GM12878 (cell line): ENCODE data around the gene MITF. TPM values are rescaled to one million over a fixed set of nuclear protein-coding genes. Genes with fewer than 3 reads are reported as not detected.

Experiments
- ATAC-seq: fragments of 200-7000 bp; cut with Tn5 transposase; 3 replicates; pipeline ENCODE4 v1.9.1; 2020; ENCODE audit warnings: mild to moderate bottlenecking, moderate library complexity
- BruUV-seq: library from RNA; stranded (reverse); fragments of 400-500 nt; replicated peaks from 2 replicates; lab custom pipeline; 2021; lab: Mats Ljungman, UMichigan
- CTCF ChIA-PET: fragments of 300-600 bp; sonication (Branson Sonifier 250); formaldehyde crosslinking; extraction: SDS; loops from one replicate; lab custom pipeline; 2021; ENCODE audit warnings: inconsistent platforms; lab: Yijun Ruan, JAX
- POLR2A ChIA-PET: fragments of 350-600 bp; formaldehyde crosslinking; extraction: SDS; loops from one replicate; lab custom pipeline; 2021; ENCODE audit warnings: inconsistent platforms; lab: Charles Lee
- RAD21 ChIA-PET: fragments of 300-600 bp; sonication (Branson Sonifier 250); formaldehyde crosslinking; loops from one replicate; lab custom pipeline; 2023; ENCODE audit warnings: antibody characterized with exemption; ENCODE audit not compliant: unreplicated experiment; lab: Charles Lee
- SMC1A ChIA-PET: fragments of 300-600 bp; sonication (Branson Sonifier 250); formaldehyde crosslinking; loops from one replicate; lab custom pipeline; 2023; ENCODE audit not compliant: unreplicated experiment, uncharacterized antibody; lab: Charles Lee
- DNase-seq: peaks from one replicate; pipeline ENCODE4 v3.0.0-alpha.2; 2011; ENCODE audit warnings: low read depth, low spot score
- FAIRE-seq: peaks from 3 replicates; lab custom pipeline; 2011; peaks lifted over from hg19 to GRCh38; lab: Jason Lieb, UNC
- H2AFZ ChIP-seq: 2 replicates; pipeline ENCODE4 v1.6.0; 2011; ENCODE audit warnings: low read depth, low read length, control low read depth; ENCODE audit not compliant: control insufficient read depth
- H3K27ac ChIP-seq: 2 replicates; pipeline ENCODE4 v1.5.1; 2011; ENCODE audit warnings: control low read depth; ENCODE audit not compliant: control insufficient read depth, insufficient read depth
- H3K27me3 ChIP-seq, 2 experiments: replicated peaks in 1 of 2; 2 replicates each; pipeline versions ENCODE4 v1.6.0 to v1.6.1; 2011; ENCODE audit warnings: low read length in 1 of 2; ENCODE audit not compliant: control insufficient read depth in 2 of 2, insufficient read depth in 2 of 2
- H3K36me3 ChIP-seq, 2 experiments: 2 replicates each; pipeline ENCODE4 v1.5.1; 2011; ENCODE audit warnings: low read length in 1 of 2; ENCODE audit not compliant: control insufficient read depth in 2 of 2, insufficient read depth in 2 of 2
- H3K4me1 ChIP-seq: 2 replicates; pipeline ENCODE4 v1.6.1; 2011; ENCODE audit warnings: mild to moderate bottlenecking, low read length, moderate library complexity, mixed read lengths; ENCODE audit not compliant: control insufficient read depth, insufficient read depth
- H3K4me2 ChIP-seq: 2 replicates; pipeline ENCODE4 v1.6.0; 2011; ENCODE audit warnings: control low read depth; ENCODE audit not compliant: control insufficient read depth, insufficient read depth
- H3K4me3 ChIP-seq: fragments of 200-600 bp; sonication (generic); 2 replicates; pipeline ENCODE4 v1.5.1; 2016
- H3K79me2 ChIP-seq: 2 replicates; pipeline ENCODE4 v1.6.0; 2011; ENCODE audit warnings: low read length; ENCODE audit not compliant: control insufficient read depth, insufficient read depth
- H3K9ac ChIP-seq: 2 replicates; pipeline ENCODE4 v1.8.0; 2011; ENCODE audit warnings: low read length, control low read depth, mixed read lengths; ENCODE audit not compliant: control insufficient read depth, insufficient read depth
- H3K9me3 ChIP-seq: replicated peaks from 3 replicates; pipeline ENCODE4 v1.5.1; 2011; ENCODE audit warnings: mild to moderate bottlenecking, low read length; ENCODE audit not compliant: control insufficient read depth, insufficient read depth
- H4K20me1 ChIP-seq: 2 replicates; pipeline ENCODE4 v1.6.0; 2011; ENCODE audit not compliant: control insufficient read depth, insufficient read depth
- CHD2 ChIP-seq: IDR thresholded peaks from 2 replicates; pipeline ENCODE4 v1.6.1; 2011; ENCODE audit warnings: low read depth, low read length, improper control_type of control experiment, borderline replicate concordance
- GATAD2B ChIP-seq: fragments of 450-650 bp; conservative IDR thresholded peaks from 2 replicates; pipeline ENCODE4 v1.6.1; 2017; ENCODE audit warnings: low read depth, mild to moderate bottlenecking, moderate library complexity
- IKZF1 ChIP-seq: fragments of 450-650 bp; conservative IDR thresholded peaks from 2 replicates; pipeline ENCODE4 v1.6.1; 2017; ENCODE audit warnings: antibody characterized with exemption, mild to moderate bottlenecking
- JUNB ChIP-seq: IDR thresholded peaks from 2 replicates; pipeline ENCODE4 v1.6.1; 2016; ENCODE audit warnings: antibody characterized with exemption, mild to moderate bottlenecking
- MTA3 ChIP-seq: IDR thresholded peaks from 2 replicates; pipeline ENCODE4 v1.6.1; 2012; ENCODE audit warnings: low read length, inconsistent platforms, borderline replicate concordance
- SUZ12 ChIP-seq: fragments of 200-600 bp; sonication (generic); IDR thresholded peaks from one replicate; pipeline ENCODE4 v1.6.1; 2018; ENCODE audit warnings: antibody characterized with exemption, mild to moderate bottlenecking; ENCODE audit not compliant: unreplicated experiment
- TAF1 ChIP-seq: IDR thresholded peaks from 2 replicates; pipeline ENCODE4 v1.6.1; 2011; ENCODE audit warnings: mild to moderate bottlenecking, low read depth, low read length, borderline replicate concordance
- TCF12 ChIP-seq: IDR thresholded peaks from 2 replicates; pipeline ENCODE4 v1.6.1; 2011; ENCODE audit warnings: low read depth, mild to moderate bottlenecking, low read length
- TCF7 ChIP-seq: IDR thresholded peaks from 2 replicates; pipeline ENCODE4 v1.6.1; 2014; ENCODE audit warnings: antibody characterized with exemption, borderline replicate concordance
- ZNF274 ChIP-seq: IDR thresholded peaks from one replicate; pipeline ENCODE4 v1.8.0; 2011; ENCODE audit not compliant: insufficient read length, insufficient read depth
- WGBS: methylation state at CpG from one replicate; pipeline ENCODE4 v1.1.6; 2016; ENCODE audit warnings: low lambda C conversion rate; ENCODE audit not compliant: insufficient replicate concordance, insufficient coverage; ENCODE audit errors: missing lambda C conversion rate; 5-methylcytosine and 5-hydroxymethylcytosine counted together
- in situ Hi-C: fragments of 300-500 bp; cut with MboI; formaldehyde crosslinking; loops from 9 replicates; pipeline ENCODE4 v1.14.3; 2018; ENCODE audit warnings: mixed read lengths
- intact Hi-C: fragments of 100-400 bp; cut with micrococcal nuclease; formaldehyde crosslinking; loops from one replicate; pipeline ENCODE4 v1.14.2; 2022; ENCODE audit not compliant: unreplicated experiment
- polyA plus RNA-seq, 11 experiments: library from polyadenylated mRNA; depleted of rRNA in 4 of 11; unstranded in 6 of 11; stranded (reverse) in 5 of 11; fragments of >200 nt; fragmentation: Nextera tagmentation in 4 of 11; fragmentation: Illumina TruSeq in 1 of 11; extraction: Ambion mirVana in 4 of 11; extraction: Trizol in 1 of 11; gene quantifications; 1 replicate in 1 of 11; 2 replicates in 10 of 11; pipeline versions ENCODE4 v1.2.1 to v1.2.3, GENCODE V29; 2011 to 2016; ENCODE audit warnings: inconsistent platforms in 2 of 11, missing spikeins in 2 of 11, low read depth in 1 of 11
- total RNA-seq, 4 experiments: library from RNA; depleted of rRNA in 3 of 4; stranded (reverse); fragments of >200 nt in 3 of 4; fragmentation: Illumina TruSeq in 1 of 4; extraction: Trizol in 1 of 4; gene quantifications; 2 replicates each; pipeline versions ENCODE4 v1.2.1 to v1.2.3, GENCODE V29; 2013 to 2021
- TF ChIP-seq, protein P1 (sequence below): fragments of 450-650 bp; formaldehyde crosslinking; IDR thresholded peaks from 2 replicates; pipeline ENCODE4 v1.5.0; 2022; ENCODE audit warnings: mild to moderate bottlenecking, missing genetic modification characterization
- TF ChIP-seq, protein P2 (sequence below): IDR thresholded peaks from 2 replicates; pipeline ENCODE4 v1.6.1; 2011; ENCODE audit warnings: borderline replicate concordance, low read depth, mild to moderate bottlenecking, moderate library complexity, low read length; ENCODE audit not compliant: insufficient read depth, poor library complexity, severe bottlenecking
- TF ChIP-seq, protein P3 (sequence below): IDR thresholded peaks from 2 replicates; pipeline ENCODE4 v1.6.1; 2012; ENCODE audit warnings: low read depth, low read length, improper control_type of control experiment
- TF ChIP-seq, protein P4 (sequence below): IDR thresholded peaks from 2 replicates; pipeline ENCODE4 v1.6.1; 2011; ENCODE audit warnings: low read depth, low read length, improper control_type of control experiment, borderline replicate concordance

The MITF gene
- total and polyA plus RNA-seq, 10 of the 15 experiments (the other 5 are each of a cell fraction or from before 2014, with no cell fraction given), result under 0.01 to 0.90 (median 0.06) TPM; not detected in 3

DNA sequence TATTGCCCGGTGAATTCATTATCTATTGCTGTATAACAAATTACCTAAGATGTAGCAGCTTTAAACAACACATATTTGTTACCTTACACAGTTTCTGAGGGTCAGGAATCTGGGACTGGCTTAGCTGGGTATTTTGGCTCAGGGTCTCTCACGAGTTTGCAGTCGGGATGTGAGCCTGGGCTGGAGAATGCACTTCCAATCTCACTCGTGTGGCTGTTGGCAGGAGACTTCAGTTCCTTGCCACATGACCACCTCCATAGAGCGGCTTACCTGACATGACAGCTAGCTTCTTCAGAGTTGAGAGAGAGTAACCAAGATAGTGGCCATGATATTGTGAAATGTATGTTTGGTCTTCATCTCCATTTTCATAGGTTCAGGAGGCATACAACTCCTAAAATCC is 18.4 kb upstream of the MITF start:
- RAD21 ChIA-PET, result no interaction called here
- no peak overlapping the region for H3K4me3 ChIP-seq
- no peak overlapping the region for H3K4me2 ChIP-seq
- CTCF ChIA-PET, result no interaction called here
- DNase-seq (no peak), ATAC-seq (no peak), FAIRE-seq (no peak)
- in situ Hi-C loops, result no loop called here
- no peaks in the 10 kb centered on the region for H3K36me3 ChIP-seq
- BruUV-seq, result no TSS peak
- POLR2A ChIA-PET, result no interaction called here
- H2AFZ ChIP-seq, result no peak overlapping the region
- WGBS, result 38% methylated on average over 5 of the region's 5 CpGs
- SMC1A ChIA-PET, result interaction anchor here (1.2 kb wide), 1 partner anchor 12 kb away, joined by 3 read pairs; no protein-coding TSS in a partner anchor
- no peak overlapping the region for H3K9ac ChIP-seq
- no peaks in the 10 kb centered on the region for H3K4me1 ChIP-seq
- no peaks in the 10 kb centered on the region for H4K20me1 ChIP-seq
- no peaks in the 10 kb centered on the region; a peak in 1 of 4 replicates for H3K27me3 ChIP-seq
- intact Hi-C loops, result no loop called here
- H3K27ac ChIP-seq, result no peak overlapping the region
- H3K9me3 ChIP-seq, result no peaks in the 10 kb centered on the region
- no peaks in the 10 kb centered on the region for H3K79me2 ChIP-seq
- TF ChIP-seq TAF1, result no peak
- TF ChIP-seq ZNF274, result no peak
- TF ChIP-seq CHD2, result no peak
- TF ChIP-seq, protein P1, sequence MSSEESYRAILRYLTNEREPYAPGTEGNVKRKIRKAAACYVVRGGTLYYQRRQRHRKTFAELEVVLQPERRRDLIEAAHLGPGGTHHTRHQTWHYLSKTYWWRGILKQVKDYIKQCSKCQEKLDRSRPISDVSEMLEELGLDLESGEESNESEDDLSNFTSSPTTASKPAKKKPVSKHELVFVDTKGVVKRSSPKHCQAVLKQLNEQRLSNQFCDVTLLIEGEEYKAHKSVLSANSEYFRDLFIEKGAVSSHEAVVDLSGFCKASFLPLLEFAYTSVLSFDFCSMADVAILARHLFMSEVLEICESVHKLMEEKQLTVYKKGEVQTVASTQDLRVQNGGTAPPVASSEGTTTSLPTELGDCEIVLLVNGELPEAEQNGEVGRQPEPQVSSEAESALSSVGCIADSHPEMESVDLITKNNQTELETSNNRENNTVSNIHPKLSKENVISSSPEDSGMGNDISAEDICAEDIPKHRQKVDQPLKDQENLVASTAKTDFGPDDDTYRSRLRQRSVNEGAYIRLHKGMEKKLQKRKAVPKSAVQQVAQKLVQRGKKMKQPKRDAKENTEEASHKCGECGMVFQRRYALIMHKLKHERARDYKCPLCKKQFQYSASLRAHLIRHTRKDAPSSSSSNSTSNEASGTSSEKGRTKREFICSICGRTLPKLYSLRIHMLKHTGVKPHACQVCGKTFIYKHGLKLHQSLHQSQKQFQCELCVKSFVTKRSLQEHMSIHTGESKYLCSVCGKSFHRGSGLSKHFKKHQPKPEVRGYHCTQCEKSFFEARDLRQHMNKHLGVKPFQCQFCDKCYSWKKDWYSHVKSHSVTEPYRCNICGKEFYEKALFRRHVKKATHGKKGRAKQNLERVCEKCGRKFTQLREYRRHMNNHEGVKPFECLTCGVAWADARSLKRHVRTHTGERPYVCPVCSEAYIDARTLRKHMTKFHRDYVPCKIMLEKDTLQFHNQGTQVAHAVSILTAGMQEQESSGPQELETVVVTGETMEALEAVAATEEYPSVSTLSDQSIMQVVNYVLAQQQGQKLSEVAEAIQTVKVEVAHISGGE (CRISPR knock-in tag), result no peak
- no peak for TF ChIP-seq JUNB
- TF ChIP-seq TCF12, result no peak
- TF ChIP-seq IKZF1, result no peak
- TF ChIP-seq, protein P2, sequence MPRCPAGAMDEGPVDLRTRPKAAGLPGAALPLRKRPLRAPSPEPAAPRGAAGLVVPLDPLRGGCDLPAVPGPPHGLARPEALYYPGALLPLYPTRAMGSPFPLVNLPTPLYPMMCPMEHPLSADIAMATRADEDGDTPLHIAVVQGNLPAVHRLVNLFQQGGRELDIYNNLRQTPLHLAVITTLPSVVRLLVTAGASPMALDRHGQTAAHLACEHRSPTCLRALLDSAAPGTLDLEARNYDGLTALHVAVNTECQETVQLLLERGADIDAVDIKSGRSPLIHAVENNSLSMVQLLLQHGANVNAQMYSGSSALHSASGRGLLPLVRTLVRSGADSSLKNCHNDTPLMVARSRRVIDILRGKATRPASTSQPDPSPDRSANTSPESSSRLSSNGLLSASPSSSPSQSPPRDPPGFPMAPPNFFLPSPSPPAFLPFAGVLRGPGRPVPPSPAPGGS, result no peak
- no peak for TF ChIP-seq GATAD2B
- TF ChIP-seq, protein P3, sequence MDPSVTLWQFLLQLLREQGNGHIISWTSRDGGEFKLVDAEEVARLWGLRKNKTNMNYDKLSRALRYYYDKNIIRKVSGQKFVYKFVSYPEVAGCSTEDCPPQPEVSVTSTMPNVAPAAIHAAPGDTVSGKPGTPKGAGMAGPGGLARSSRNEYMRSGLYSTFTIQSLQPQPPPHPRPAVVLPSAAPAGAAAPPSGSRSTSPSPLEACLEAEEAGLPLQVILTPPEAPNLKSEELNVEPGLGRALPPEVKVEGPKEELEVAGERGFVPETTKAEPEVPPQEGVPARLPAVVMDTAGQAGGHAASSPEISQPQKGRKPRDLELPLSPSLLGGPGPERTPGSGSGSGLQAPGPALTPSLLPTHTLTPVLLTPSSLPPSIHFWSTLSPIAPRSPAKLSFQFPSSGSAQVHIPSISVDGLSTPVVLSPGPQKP, result no peak
- no peak for TF ChIP-seq TCF7
- no peak for TF ChIP-seq SUZ12
- no peak for TF ChIP-seq MTA3
- TF ChIP-seq, protein P4, sequence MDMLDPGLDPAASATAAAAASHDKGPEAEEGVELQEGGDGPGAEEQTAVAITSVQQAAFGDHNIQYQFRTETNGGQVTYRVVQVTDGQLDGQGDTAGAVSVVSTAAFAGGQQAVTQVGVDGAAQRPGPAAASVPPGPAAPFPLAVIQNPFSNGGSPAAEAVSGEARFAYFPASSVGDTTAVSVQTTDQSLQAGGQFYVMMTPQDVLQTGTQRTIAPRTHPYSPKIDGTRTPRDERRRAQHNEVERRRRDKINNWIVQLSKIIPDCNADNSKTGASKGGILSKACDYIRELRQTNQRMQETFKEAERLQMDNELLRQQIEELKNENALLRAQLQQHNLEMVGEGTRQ, result no peak
